ENCODE results near the gene TTLL10. TPM values are rescaled to one million over a fixed set of nuclear protein-coding genes. Genes with fewer than 3 reads are reported as not detected.

The TTLL10 gene
- total RNA-seq, 1 donor from 2014 or later: 2.3 TPM

DNA sequence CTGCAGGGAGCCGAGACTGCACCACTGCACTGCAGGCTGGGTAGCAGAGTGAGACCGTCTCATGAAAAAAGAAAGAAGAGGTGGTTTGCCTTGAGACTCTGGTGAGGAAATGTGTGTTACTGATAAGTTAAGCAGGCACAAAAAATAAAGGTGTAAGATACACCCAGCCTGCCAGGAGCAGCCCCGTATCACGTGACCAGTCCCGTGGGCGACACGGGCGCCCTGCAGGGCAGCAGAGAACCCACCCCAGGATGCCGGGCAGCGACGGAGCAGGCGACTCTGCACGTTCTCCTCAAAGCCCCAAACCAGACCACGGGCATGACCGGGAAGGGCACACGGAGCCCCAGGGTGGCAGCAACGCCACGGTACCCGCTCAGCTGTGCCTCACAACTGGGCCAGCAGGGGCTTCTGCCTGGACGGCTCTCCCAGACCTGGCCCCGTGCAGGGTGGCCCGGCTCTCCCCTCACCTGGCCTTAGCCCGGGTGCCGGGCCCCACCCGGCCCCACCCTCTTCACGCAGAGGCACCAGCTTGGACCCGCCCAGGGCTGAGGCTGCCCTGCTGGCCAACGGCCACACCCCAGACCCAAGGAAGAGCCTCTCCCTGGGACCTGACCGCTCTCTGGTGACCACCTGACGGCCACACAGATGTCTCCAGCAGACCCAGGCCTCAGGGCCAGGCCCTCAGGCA, 48.4 kb downstream of the TTLL10 start:
- no peak for DNase-seq (ENCODE audit: low spot score)

DNA sequence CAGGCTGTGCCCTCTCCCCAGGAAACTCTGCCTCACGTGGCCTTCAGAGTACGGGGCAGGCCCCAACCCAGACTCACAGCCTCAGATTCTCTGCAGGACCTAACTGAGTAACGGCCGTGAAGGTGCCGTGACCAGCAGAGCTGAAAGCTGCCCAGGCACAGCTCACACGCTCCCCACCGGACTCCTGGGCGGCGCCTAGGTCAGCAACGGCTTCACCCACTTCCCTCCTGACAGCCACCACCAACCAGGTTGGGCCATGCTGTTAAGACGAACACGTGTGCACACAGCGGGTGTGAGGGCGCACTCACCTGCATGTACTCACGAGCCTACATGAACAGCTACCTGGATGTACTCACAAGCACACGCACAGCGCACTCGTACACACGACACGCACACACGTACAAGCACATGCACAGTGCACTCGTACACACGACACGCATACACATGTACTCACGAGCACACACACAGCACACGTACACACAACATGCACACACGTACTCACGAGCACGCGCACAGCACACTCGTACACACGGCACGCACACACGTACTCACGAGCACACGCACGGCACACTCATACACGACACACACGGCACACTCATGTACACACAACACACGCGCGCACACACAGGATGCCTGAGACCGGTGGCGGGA, 49.0 kb downstream of the TTLL10 start:
- no peak for DNase-seq (ENCODE audit: low spot score)

- DNase-seq (ENCODE audit: low spot score): no peak
Observed at GRCh38 chr1:1223321-1223720, 49.6 kb downstream of the TTLL10 start.

GRCh38 chr1:1223891-1224290, 50.2 kb downstream of the TTLL10 start:
- DNase-seq (ENCODE audit: low spot score): no peak

- no peak for DNase-seq (ENCODE audit: low spot score)
Observed at GRCh38 chr1:1225238-1225845, 51.7 kb downstream of the TTLL10 start.

DNA sequence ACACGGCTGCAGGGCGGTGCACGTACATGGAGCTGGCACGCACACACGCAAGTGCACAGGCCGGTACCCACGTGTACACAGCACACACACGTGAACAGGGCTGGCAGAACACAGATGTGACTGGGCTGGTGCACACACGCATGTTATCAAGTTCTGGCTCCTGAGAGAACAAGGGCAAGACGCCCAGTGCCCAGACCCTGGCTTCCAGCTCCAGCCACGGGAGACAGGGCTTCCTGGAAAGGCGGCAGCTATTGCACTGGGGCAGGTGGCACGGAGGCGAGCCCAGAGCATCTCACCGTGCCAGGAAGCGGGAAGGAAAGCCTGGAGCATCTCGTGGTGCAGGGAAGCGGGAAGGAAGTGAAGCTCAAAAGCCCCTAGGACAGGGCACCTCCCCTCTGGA, 52.2 kb downstream of the TTLL10 start:
- no peak for DNase-seq (ENCODE audit: low spot score)

- DNase-seq (ENCODE audit: low spot score): no peak
Observed at GRCh38 chr1:1226566-1227362, 53.1 kb downstream of the TTLL10 start.

GRCh38 chr1:1227386-1227785, 53.7 kb downstream of the TTLL10 start:
- no peak for DNase-seq (ENCODE audit: low spot score)

GRCh38 chr1:1228187-1228586, 54.5 kb downstream of the TTLL10 start:
- DNase-seq (ENCODE audit: low spot score): no peak

- DNase-seq (ENCODE audit: low spot score): no peak
Observed at GRCh38 chr1:1228596-1229321, 55.1 kb downstream of the TTLL10 start.

DNA sequence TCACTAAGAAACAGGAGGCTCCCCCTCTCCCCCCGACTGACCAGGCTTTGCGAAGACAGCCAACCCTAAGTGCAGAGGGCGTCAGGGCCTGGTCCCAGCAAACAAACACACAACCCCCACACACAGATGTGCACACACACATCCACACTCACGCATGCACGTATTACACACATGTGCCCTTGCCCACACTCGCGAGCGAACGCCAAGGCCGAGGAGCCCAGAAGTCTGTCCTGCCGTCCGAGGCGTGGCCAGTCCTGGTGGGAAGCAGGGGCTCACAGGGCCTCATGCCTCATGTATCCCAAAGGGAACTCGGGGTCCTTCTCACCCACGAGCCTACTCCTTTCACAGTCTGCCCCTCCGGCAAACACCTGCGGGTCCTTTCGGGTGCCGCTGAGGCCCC, 56.1 kb downstream of the TTLL10 start:
- no peak for DNase-seq (ENCODE audit: low spot score)

GRCh38 chr1:1230656-1231399, 57.1 kb downstream of the TTLL10 start:
- DNase-seq (ENCODE audit: low spot score): no peak

- DNase-seq (ENCODE audit: low spot score): peak; percentile 96
Observed at GRCh38 chr1:1231400-1232207, 57.9 kb downstream of the TTLL10 start, which contains the start of gene SDF4. Gene SDF4, minus strand, starts transcription at chr1:1232001. Its CDS starts 3,229 bp downstream, at chr1:1228772.

- no peak for DNase-seq (ENCODE audit: low spot score)
Observed at GRCh38 chr1:1232208-1232795, 58.6 kb downstream of the TTLL10 start, which contains the start of gene B3GALT6. Gene B3GALT6, plus strand, starts transcription at chr1:1232237. Its CDS starts 42 bp downstream, at chr1:1232279.

DNA sequence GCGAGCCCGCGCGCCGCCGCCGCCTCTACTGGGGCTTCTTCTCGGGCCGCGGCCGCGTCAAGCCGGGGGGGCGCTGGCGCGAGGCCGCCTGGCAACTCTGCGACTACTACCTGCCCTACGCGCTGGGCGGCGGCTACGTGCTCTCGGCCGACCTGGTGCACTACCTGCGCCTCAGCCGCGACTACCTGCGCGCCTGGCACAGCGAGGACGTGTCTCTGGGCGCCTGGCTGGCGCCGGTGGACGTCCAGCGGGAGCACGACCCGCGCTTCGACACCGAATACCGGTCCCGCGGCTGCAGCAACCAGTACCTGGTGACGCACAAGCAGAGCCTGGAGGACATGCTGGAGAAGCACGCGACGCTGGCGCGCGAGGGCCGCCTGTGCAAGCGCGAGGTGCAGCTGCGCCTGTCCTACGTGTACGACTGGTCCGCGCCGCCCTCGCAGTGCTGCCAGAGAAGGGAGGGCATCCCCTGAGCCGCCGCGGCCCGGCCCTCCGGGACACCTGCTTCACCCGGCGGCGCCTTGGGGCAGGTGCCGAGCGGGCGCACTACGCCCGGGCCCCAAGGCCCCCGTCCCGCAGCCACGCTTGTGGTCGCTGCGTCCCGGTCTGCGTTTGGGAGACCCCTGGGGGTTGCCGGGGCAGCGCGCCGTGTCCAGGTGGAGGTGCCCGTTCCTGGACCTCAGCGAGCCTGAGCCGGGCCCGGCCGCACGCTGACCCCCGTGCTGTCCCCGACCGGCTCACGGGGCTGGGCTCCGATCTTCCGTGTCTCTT, 59.3 kb downstream of the TTLL10 start:
- no peak for DNase-seq (ENCODE audit: low spot score)

DNA sequence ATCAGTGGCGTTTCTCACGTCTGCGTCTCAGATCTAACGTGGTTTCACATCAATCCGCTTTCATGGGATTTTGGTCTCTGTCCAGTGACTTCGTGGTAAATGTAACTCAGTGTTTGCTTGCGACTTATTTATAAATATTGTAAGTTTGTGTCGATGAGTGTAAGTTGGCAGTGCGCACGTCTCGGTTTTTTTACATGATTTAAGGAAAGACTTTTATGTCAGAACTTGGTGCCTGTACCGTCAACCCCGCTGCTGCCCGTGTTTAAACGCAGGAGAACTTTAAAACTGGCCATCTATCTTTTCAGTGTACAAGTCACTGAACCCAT, 59.9 kb downstream of the TTLL10 start:
- DNase-seq (ENCODE audit: low spot score): no peak

DNA sequence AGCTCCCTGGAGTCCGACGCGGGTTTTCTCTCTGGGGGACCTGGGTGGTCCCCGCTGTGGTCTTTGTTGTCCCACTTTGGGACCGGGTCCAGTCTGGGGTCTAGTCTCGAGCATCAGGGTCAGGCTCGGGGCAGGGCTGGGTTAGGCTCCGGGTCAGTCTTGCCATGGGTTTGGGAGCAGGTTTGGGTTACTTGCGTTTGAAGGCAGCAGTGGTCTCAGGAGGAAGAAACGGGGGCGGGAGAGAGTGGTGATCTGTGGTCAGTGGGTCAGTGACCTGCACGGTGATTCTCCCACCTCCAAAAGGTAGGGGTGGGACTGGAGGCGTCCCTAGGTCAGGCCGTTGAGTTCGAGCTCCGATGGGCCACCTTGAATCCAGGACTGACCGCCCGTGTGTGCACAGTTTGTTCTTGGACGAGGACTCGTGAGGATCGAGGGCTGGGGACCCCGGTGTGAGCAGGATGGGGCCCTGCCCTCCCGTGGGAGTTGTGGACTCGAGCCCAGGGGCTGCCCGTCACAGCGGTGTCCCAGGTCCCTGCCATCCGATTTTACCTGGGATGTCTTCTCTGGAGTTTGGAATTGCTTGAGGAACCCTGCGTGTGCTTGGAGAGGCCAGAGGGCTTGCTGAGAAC, 60.6 kb downstream of the TTLL10 start:
- no peak for DNase-seq (ENCODE audit: low spot score)

DNA sequence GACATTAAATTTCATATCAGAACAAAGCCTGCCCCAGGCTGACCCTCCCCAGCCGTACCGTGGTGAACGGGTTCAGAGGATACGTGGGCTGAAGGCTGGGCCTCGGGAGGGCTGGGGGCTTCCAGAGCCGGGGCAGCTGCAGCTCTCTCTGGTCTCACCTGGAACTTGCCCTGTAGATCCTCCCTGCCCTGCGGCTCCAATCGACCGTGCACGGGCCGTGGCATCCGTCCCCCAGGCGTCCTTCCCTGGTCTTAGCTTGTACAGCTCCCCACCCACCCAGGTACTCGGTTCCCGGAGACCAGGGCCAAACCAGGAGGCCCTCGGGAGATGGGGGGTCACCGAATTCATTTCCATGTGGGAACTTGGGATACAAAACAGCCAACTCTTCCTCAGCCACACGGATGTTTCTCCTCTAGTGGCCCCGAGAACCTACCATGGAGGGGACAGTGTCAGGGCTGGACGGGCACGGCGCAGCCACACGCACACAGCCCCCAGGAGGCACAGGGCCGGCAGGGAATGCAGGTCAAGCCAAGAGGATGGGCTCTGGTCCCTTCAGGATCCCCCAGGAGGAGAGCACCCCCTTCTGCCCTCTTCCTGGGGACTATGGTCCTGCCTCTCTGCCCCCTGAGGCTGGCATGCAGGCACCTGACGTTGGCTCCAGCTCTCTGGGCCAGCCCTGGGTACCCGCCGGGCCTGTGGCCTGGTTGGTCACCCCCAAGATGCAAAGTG, 61.5 kb downstream of the TTLL10 start:
- DNase-seq (ENCODE audit: low spot score): no peak
